ENCODE data around the gene EPN2.

Gene EPN2

GRCh38 chr17:19384723-19385391 is 147.7 kb downstream of the EPN2 start:
- DNase-seq = peak; percentile 24

DNA sequence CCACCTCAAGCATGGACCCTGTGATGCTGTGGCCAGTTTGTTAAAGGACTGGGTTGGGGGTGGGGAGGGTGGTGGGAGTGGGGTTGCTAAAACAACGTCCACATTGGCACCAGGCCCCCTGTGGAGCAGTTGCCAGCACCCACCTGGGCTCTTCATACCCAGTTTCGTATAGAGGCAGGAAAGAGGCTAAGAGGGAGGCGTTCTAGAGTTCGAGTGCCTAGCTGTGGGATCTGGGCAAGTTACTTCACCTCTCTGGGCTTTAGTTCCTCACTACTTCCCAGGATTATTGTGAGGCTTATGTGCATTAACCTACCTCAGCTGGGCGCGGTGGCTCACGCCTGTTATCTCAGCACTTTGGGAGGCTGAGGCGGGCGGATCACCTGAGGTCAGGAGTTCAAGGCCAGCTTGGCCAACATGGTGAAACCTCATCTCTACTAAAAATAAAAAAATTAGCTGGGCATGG is 148.4 kb downstream of the EPN2 start:
- no peak for DNase-seq
